Nephron (organoid): ENCODE data around the gene APOC1.
"Not testable (repeated sequence)": the region's sequence is repeated elsewhere in the genome, so short reads cannot be mapped to it uniquely, and the experiment has no call there.

Source experiments
- H3K27ac Mint-ChIP-seq, 3 experiments: 2 replicates each; pipeline ENCODE4 v1.8.0; 2020; ENCODE audit warnings: mixed read lengths in 3 of 3, mild to moderate bottlenecking in 2 of 3, moderate library complexity in 1 of 3
- H3K27me3 Mint-ChIP-seq: 2 replicates; pipeline ENCODE4 v1.8.0; 2021; ENCODE audit warnings: low read depth, mild to moderate bottlenecking, moderate library complexity, mixed read lengths
- H3K36me3 Mint-ChIP-seq: 2 replicates; pipeline ENCODE4 v1.8.0; 2020; ENCODE audit warnings: low read depth, mixed read lengths
- H3K4me1 Mint-ChIP-seq: 2 replicates; pipeline ENCODE4 v1.8.0; 2020; ENCODE audit warnings: mixed read lengths
- H3K4me3 Mint-ChIP-seq, 3 experiments: 2 replicates each; pipeline ENCODE4 v1.8.0; 2020; ENCODE audit warnings: mild to moderate bottlenecking in 3 of 3, mixed read lengths in 3 of 3, moderate library complexity in 2 of 3
- H3K9me3 Mint-ChIP-seq: 2 replicates; pipeline ENCODE4 v1.8.0; 2020; ENCODE audit warnings: mixed read lengths
- TF ChIP-seq, protein P1 (sequence below), 3 experiments: fragments of 200-600 bp; sonication (generic); IDR thresholded peaks; one replicate each; pipeline ENCODE4 v1.5.0; 2021; ENCODE audit warnings: antibody characterized with exemption in 3 of 3; ENCODE audit not compliant: unreplicated experiment in 3 of 3

The APOC1 gene

DNA sequence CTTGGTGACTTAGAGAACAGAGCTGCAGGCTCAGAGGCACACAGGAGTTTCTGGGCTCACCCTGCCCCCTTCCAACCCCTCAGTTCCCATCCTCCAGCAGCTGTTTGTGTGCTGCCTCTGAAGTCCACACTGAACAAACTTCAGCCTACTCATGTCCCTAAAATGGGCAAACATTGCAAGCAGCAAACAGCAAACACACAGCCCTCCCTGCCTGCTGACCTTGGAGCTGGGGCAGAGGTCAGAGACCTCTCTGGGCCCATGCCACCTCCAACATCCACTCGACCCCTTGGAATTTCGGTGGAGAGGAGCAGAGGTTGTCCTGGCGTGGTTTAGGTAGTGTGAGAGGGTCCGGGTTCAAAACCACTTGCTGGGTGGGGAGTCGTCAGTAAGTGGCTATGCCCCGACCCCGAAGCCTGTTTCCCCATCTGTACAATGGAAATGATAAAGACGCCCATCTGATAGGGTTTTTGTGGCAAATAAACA is 9.9 kb downstream of the APOC1 start:
- H3K27ac Mint-ChIP-seq = peak overlapping the region in 1 of 3 experiments; percentile 15
- peaks cover 5% of the 10 kb centered on the region for H3K27me3 Mint-ChIP-seq
- no peaks in the 10 kb centered on the region for H3K9me3 Mint-ChIP-seq
- no peaks in the 10 kb centered on the region for H3K36me3 Mint-ChIP-seq
- peaks cover 29% of the 10 kb centered on the region for H3K4me1 Mint-ChIP-seq
- H3K4me3 Mint-ChIP-seq = no peak overlapping the region
- TF ChIP-seq, protein P1, sequence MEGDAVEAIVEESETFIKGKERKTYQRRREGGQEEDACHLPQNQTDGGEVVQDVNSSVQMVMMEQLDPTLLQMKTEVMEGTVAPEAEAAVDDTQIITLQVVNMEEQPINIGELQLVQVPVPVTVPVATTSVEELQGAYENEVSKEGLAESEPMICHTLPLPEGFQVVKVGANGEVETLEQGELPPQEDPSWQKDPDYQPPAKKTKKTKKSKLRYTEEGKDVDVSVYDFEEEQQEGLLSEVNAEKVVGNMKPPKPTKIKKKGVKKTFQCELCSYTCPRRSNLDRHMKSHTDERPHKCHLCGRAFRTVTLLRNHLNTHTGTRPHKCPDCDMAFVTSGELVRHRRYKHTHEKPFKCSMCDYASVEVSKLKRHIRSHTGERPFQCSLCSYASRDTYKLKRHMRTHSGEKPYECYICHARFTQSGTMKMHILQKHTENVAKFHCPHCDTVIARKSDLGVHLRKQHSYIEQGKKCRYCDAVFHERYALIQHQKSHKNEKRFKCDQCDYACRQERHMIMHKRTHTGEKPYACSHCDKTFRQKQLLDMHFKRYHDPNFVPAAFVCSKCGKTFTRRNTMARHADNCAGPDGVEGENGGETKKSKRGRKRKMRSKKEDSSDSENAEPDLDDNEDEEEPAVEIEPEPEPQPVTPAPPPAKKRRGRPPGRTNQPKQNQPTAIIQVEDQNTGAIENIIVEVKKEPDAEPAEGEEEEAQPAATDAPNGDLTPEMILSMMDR (IDR thresholded peaks at IDR 0.05; ENCODE audit: unreplicated experiment in 3 of 3) = no peak

DNA sequence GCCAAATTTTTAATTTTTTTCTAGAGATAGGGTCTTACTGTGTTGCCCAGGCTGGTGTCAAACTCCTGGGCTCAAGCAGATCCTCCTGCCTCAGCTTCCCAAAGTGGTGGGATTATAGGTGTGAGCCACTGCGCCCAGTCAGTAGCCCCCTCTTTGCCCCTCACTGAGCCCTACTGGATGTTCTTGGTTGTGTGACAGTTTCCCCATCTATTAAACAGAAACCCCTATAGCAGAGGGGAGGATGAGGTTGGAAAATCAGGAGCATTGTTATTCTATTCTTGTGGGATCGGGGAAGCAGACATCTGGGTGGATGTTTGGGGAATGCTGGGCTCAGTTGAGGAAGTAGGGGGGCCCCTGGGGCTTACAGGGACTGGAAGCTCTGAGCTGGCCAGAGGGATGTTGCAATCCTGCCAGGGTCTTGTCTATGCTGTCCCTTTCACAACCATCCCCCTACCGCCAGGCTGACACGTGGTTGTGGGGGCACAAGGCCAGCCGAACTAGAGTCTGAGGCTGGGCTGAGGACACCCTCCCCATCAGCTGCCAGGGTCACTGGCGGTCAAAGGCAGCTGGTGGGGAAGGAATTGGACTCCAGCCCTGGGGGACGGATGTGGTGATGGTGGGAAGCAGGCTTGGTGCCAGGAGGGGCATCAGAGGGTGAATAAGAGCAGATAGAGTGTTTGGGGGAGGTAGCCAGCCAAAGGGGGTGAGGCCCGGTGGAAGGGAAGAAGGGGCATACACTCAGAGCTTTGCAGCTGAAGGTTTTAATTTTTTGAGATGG is 10.9 kb downstream of the APOC1 start:
- no peaks in the 10 kb centered on the region for H3K36me3 Mint-ChIP-seq
- H3K9me3 Mint-ChIP-seq = no peaks in the 10 kb centered on the region
- peaks cover 29% of the 10 kb centered on the region for H3K4me1 Mint-ChIP-seq
- H3K27ac Mint-ChIP-seq = peak overlapping the region in 2 of 3 experiments; percentile 15 to 75
- peaks cover 5% of the 10 kb centered on the region for H3K27me3 Mint-ChIP-seq
- TF ChIP-seq, protein P1 (IDR thresholded peaks at IDR 0.05; ENCODE audit: unreplicated experiment in 3 of 3) = no peak
- H3K4me3 Mint-ChIP-seq = peak overlapping the region in 1 of 3 experiments; percentile 4

DNA sequence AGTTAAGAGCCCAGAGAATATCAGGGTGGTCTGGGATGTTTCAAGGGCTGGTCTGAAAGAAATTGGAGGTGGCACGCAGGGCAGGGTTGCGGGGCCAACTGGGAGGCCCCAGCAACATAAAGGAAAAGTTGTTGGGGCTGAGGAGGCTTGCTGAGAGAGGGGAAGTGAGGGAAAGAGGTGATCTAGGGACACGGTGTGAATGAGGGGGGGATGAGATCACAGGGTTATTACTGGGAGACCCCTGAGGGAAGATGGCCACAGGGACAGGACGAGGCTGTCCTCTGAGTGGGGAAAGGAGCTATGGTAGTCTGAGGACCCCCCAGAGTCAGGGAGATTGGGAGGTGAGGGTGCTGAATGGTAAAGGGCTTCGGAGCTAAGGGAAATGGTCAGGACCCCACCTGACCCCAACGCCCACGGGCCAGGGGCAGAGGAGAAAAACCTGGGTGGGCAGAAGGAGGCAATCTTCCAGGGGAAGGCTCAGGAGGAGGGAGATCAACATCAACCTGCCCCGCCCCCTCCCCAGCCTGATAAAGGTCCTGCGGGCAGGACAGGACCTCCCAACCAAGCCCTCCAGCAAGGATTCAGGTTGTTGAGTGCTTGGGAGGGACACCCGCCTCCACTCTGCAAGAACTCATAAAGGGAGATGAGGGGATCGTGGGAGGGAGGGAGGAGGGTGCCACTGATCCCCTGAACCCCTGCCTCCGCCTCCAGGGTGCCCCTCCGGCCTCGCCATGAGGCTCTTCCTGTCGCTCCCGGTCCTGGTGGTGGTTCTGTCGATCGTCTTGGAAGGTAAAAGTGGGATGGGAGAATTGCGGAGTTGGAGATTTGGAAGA is 12.1 kb downstream of the APOC1 start:
- not testable (repeated sequence) for H3K9me3 Mint-ChIP-seq, H3K27me3 Mint-ChIP-seq, H3K36me3 Mint-ChIP-seq
- Mint-ChIP-seq H3K4me3 (peak overlapping the region; percentile 55 to 77 (median 68)), H3K27ac (peak overlapping the region; percentile 52 to 98 (median 94)), H3K4me1 (peaks cover 29% of the 10 kb centered on the region)

DNA sequence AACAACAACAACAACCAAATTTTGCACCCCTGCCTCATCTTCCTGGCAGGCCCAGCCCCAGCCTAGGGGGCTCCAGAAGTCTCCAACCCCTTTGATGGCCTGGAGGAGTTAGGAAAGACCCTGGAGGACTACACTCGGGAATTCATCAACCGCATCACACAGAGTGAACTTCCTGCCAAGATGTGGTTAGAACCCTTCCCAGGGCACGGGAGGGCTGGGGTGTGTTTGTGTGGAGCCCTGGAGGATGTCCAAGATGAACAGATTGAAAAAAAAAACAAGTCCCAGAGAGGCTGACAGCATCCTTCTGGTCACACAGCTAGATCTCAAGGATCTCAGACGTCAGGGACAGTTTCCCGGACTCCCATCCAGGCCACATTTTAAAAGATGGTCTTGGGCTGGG is 13.3 kb downstream of the APOC1 start:
- TF ChIP-seq, protein P1 (IDR thresholded peaks at IDR 0.05; ENCODE audit: unreplicated experiment in 3 of 3) = no peak
- Mint-ChIP-seq H3K27me3 (peaks cover 5% of the 10 kb centered on the region), H3K36me3 (no peaks in the 10 kb centered on the region), H3K4me3 (no peak overlapping the region), H3K4me1 (peaks cover 29% of the 10 kb centered on the region), H3K9me3 (no peaks in the 10 kb centered on the region), H3K27ac (peak overlapping the region in 1 of 3 experiments; percentile 98)

DNA sequence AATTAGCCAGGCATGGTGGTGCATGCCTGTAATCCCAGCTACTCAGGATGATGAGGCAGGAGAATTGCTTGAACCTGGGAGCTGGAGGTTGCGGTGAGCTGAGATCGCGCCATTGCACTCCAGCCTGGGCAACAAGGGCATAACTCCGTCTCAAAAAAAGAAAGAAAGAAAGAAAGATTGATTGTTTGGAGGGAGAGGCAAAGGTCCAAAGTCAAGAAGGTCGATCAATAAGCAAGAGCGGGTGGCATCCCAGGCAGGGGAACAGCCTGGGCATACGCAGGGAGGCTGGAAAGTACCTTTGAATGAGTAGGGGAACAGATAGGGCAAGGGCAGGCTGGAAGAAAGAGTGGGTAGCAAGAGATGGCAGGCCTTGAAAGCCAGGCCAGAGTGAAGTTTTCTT is 15.7 kb downstream of the APOC1 start:
- no peak overlapping the region for H3K4me3 Mint-ChIP-seq
- TF ChIP-seq, protein P1 (IDR thresholded peaks at IDR 0.05; ENCODE audit: unreplicated experiment in 3 of 3) = no peak
- H3K9me3 Mint-ChIP-seq = no peaks in the 10 kb centered on the region
- H3K36me3 Mint-ChIP-seq = no peaks in the 10 kb centered on the region
- no peak overlapping the region for H3K27ac Mint-ChIP-seq
- peaks cover 22% of the 10 kb centered on the region for H3K4me1 Mint-ChIP-seq
- peaks cover 5% of the 10 kb centered on the region for H3K27me3 Mint-ChIP-seq

DNA sequence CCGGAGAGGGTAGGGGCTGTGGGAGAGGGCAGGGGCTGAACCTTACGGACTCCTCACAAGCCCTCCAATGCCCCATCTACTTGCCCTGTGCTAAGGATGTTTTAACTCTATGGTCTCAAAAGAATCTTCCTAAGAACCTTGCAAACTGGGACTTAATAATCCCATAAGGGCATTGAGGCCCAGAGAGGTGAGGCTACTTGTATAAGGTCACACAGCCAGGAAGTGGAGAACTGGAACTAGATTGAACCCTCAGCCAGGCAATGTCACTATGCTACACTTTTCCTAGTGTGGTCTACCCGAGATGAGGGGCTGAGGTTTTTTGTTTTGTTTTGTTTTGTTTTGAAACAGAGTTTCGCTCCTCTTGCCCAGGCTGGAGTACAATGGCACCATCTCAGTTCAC is 17.1 kb downstream of the APOC1 start:
- TF ChIP-seq, protein P1 (IDR thresholded peaks at IDR 0.05; ENCODE audit: unreplicated experiment in 3 of 3) = no peak
- Mint-ChIP-seq H3K4me3 (no peak overlapping the region), H3K27me3 (no peaks in the 10 kb centered on the region), H3K36me3 (no peaks in the 10 kb centered on the region), H3K4me1 (peaks cover 8% of the 10 kb centered on the region), H3K27ac (no peak overlapping the region), H3K9me3 (no peaks in the 10 kb centered on the region)
